Trophoblast cell (in vitro differentiated cells and primary cell): ENCODE results near the gene VWA8.

Source experiments
- DNase-seq, 2 donors: peaks; one replicate each; pipeline ENCODE4 v3.0.0-alpha.2; 2016
- H2AFZ ChIP-seq: 2 replicates; pipeline ENCODE4 v1.6.1; 2013; ENCODE audit warnings: low read length, moderate library complexity, mild to moderate bottlenecking; ENCODE audit not compliant: insufficient read depth, poor library complexity
- H2AK5ac ChIP-seq: 2 replicates; pipeline ENCODE4 v1.6.1; 2013; ENCODE audit warnings: mild to moderate bottlenecking, low read length
- H2BK120ac ChIP-seq: 2 replicates; pipeline ENCODE4 v1.6.1; 2013; ENCODE audit warnings: low read length, mild to moderate bottlenecking, moderate library complexity; ENCODE audit not compliant: insufficient read depth, poor library complexity
- H2BK12ac ChIP-seq: 2 replicates; pipeline ENCODE4 v1.6.1; 2013; ENCODE audit warnings: mild to moderate bottlenecking, low read length, moderate library complexity
- H2BK5ac ChIP-seq: 2 replicates; pipeline ENCODE4 v1.6.1; 2013; ENCODE audit warnings: low read length, low read depth, moderate library complexity, mild to moderate bottlenecking; ENCODE audit not compliant: poor library complexity
- H3K14ac ChIP-seq: 2 replicates; pipeline ENCODE4 v1.6.1; 2013; ENCODE audit warnings: mild to moderate bottlenecking, low read length
- H3K18ac ChIP-seq: 2 replicates; pipeline ENCODE4 v1.6.1; 2013; ENCODE audit warnings: mild to moderate bottlenecking, low read length
- H3K23ac ChIP-seq: 2 replicates; pipeline ENCODE4 v1.6.1; 2013; ENCODE audit warnings: low read length
- H3K27ac ChIP-seq: 2 replicates; pipeline ENCODE4 v1.5.1; 2013; ENCODE audit warnings: low read depth, mild to moderate bottlenecking, inconsistent platforms, low read length, moderate library complexity
- H3K27me3 ChIP-seq: 2 replicates; pipeline ENCODE4 v1.6.1; 2013; ENCODE audit warnings: inconsistent platforms, mild to moderate bottlenecking, low read length, moderate library complexity; ENCODE audit not compliant: insufficient read depth
- H3K36me3 ChIP-seq, 2 experiments: 1 replicate in 1 of 2; 2 replicates in 1 of 2; pipeline ENCODE4 v1.6.1; 2013; ENCODE audit warnings: low read length in 2 of 2, mild to moderate bottlenecking in 2 of 2, moderate library complexity in 1 of 2; ENCODE audit not compliant: insufficient read depth in 2 of 2, control insufficient read depth in 1 of 2
- H3K4ac ChIP-seq: 2 replicates; pipeline ENCODE4 v1.6.1; 2013; ENCODE audit warnings: low read depth, mild to moderate bottlenecking, low read length, moderate library complexity
- H3K4me1 ChIP-seq, 2 experiments: 1 replicate in 1 of 2; 2 replicates in 1 of 2; pipeline ENCODE4 v1.6.1; 2013; ENCODE audit warnings: low read length in 2 of 2, mild to moderate bottlenecking in 2 of 2, moderate library complexity in 1 of 2; ENCODE audit not compliant: insufficient read depth in 2 of 2, control insufficient read depth in 1 of 2
- H3K4me2 ChIP-seq: 2 replicates; pipeline ENCODE4 v1.6.1; 2013; ENCODE audit warnings: inconsistent platforms, mild to moderate bottlenecking, low read length, moderate library complexity
- H3K4me3 ChIP-seq: 2 replicates; pipeline ENCODE4 v1.5.1; 2013; ENCODE audit warnings: mild to moderate bottlenecking, low read depth, low read length, inconsistent platforms
- H3K79me1 ChIP-seq: one replicate; pipeline ENCODE4 v1.6.1; 2013; ENCODE audit warnings: low read length
- H3K79me2 ChIP-seq: 2 replicates; pipeline ENCODE4 v1.6.1; 2013; ENCODE audit warnings: low read length, mild to moderate bottlenecking; ENCODE audit not compliant: control insufficient read depth, insufficient read depth, poor library complexity
- H3K9ac ChIP-seq: 2 replicates; pipeline ENCODE4 v1.6.1; 2013; ENCODE audit warnings: mild to moderate bottlenecking, low read length
- H3K9me3 ChIP-seq: 2 replicates; pipeline ENCODE4 v1.6.1; 2013; ENCODE audit warnings: low read depth, mild to moderate bottlenecking, control low read depth, inconsistent platforms, low read length; ENCODE audit not compliant: insufficient read depth
- H4K12ac ChIP-seq: 2 replicates; pipeline ENCODE4 v1.6.1; 2013; ENCODE audit warnings: low read depth, mild to moderate bottlenecking, low read length, moderate library complexity
- H4K8ac ChIP-seq: 2 replicates; pipeline ENCODE4 v1.6.1; 2013; ENCODE audit warnings: low read depth, mild to moderate bottlenecking, low read length, moderate library complexity
- H4K91ac ChIP-seq: one replicate; pipeline ENCODE4 v1.6.1; 2013; ENCODE audit warnings: low read depth, mild to moderate bottlenecking, low read length, moderate library complexity
- WGBS: extraction: QIAGEN DNeasy Blood & Tissue Kit; methylation state at CpG from one replicate; pipeline ENCODE4 v1.1.7; 2013; ENCODE audit warnings: missing lambda C conversion rate; ENCODE audit not compliant: insufficient read length, insufficient coverage; ENCODE audit errors: extremely low coverage; 5-methylcytosine and 5-hydroxymethylcytosine counted together

Gene VWA8

GRCh38 chr13:41788552-41788951, 172.4 kb downstream of the VWA8 start:
- Histone ChIP-seq H3K27me3 (no peaks in the 10 kb centered on the region), H3K79me1 (no peaks in the 10 kb centered on the region), H3K4ac (no peak overlapping the region), H3K4me2 (no peak overlapping the region), H4K12ac (no peak overlapping the region), H3K79me2 (no peaks in the 10 kb centered on the region), H3K23ac (no peak overlapping the region), H4K8ac (no peak overlapping the region), H3K14ac (no peak overlapping the region), H2AFZ (no peak overlapping the region), H3K4me3 (no peak overlapping the region), H3K9me3 (no peaks in the 10 kb centered on the region), H3K4me1 (peaks cover 0 to 3% of the 10 kb centered on the region in 2 experiments), H2AK5ac (no peak overlapping the region), H4K91ac (no peak overlapping the region), H3K36me3 (no peaks in the 10 kb centered on the region), H3K27ac (no peak overlapping the region), H3K18ac (no peak overlapping the region), H2BK5ac (no peak overlapping the region), H2BK12ac (no peak overlapping the region), H3K9ac (no peak overlapping the region), H2BK120ac (no peak overlapping the region)
- peak in 1 of 2 donors; percentile 12 for DNase-seq
- whole genome bisulfite sequencing: no CpG with 5 or more reads among the region's 4 CpGs

- Histone ChIP-seq H4K12ac (no peak overlapping the region), H2AFZ (no peak overlapping the region), H3K79me2 (no peaks in the 10 kb centered on the region), H3K9me3 (no peaks in the 10 kb centered on the region), H3K36me3 (no peaks in the 10 kb centered on the region), H2BK120ac (no peak overlapping the region), H3K14ac (no peak overlapping the region), H3K79me1 (no peaks in the 10 kb centered on the region), H3K23ac (no peak overlapping the region), H4K91ac (no peak overlapping the region), H3K18ac (no peak overlapping the region), H3K9ac (no peak overlapping the region), H2BK5ac (no peak overlapping the region), H2AK5ac (no peak overlapping the region), H4K8ac (no peak overlapping the region), H3K27me3 (no peaks in the 10 kb centered on the region), H3K4me3 (no peak overlapping the region), H2BK12ac (no peak overlapping the region), H3K4me2 (no peak overlapping the region), H3K27ac (no peak overlapping the region), H3K4me1 (peaks cover 0 to 3% of the 10 kb centered on the region in 2 experiments), H3K4ac (no peak overlapping the region)
- WGBS: 83% methylated on average over 1 of the region's 6 CpGs
- no peak for DNase-seq
Observed at GRCh38 chr13:41785402-41786172, 175.3 kb downstream of the VWA8 start.

- Histone ChIP-seq H3K18ac (no peak overlapping the region), H2BK5ac (no peak overlapping the region), H2BK12ac (no peak overlapping the region), H3K4ac (no peak overlapping the region), H3K36me3 (no peaks in the 10 kb centered on the region), H2BK120ac (no peak overlapping the region), H2AK5ac (no peak overlapping the region), H3K4me3 (no peak overlapping the region), H4K91ac (no peak overlapping the region), H3K79me1 (no peaks in the 10 kb centered on the region), H4K12ac (no peak overlapping the region), H4K8ac (no peak overlapping the region), H3K4me1 (no peaks in the 10 kb centered on the region), H3K79me2 (no peaks in the 10 kb centered on the region), H3K27me3 (no peaks in the 10 kb centered on the region), H3K23ac (no peak overlapping the region), H3K4me2 (no peak overlapping the region), H2AFZ (no peak overlapping the region), H3K9ac (no peak overlapping the region), H3K9me3 (no peaks in the 10 kb centered on the region), H3K14ac (no peak overlapping the region), H3K27ac (no peak overlapping the region)
- peak; percentile 36 to 66 for DNase-seq
- no CpG with 5 or more reads among the region's 1 CpG for WGBS
Observed at GRCh38 chr13:41782086-41782485, 178.8 kb downstream of the VWA8 start.

GRCh38 chr13:41780715-41781706, 179.9 kb downstream of the VWA8 start:
- Histone ChIP-seq H3K27me3 (no peaks in the 10 kb centered on the region), H3K79me1 (no peaks in the 10 kb centered on the region), H3K79me2 (no peaks in the 10 kb centered on the region), H3K27ac (no peak overlapping the region), H2BK12ac (no peak overlapping the region), H3K4me3 (no peak overlapping the region), H3K4me1 (no peaks in the 10 kb centered on the region), H2BK120ac (no peak overlapping the region), H4K8ac (no peak overlapping the region), H2BK5ac (no peak overlapping the region), H4K12ac (no peak overlapping the region), H3K23ac (no peak overlapping the region), H4K91ac (no peak overlapping the region), H2AFZ (no peak overlapping the region), H3K18ac (no peak overlapping the region), H3K9ac (no peak overlapping the region), H3K4me2 (no peak overlapping the region), H3K36me3 (no peaks in the 10 kb centered on the region), H3K14ac (no peak overlapping the region), H2AK5ac (no peak overlapping the region), H3K9me3 (no peaks in the 10 kb centered on the region), H3K4ac (no peak overlapping the region)
- DNase-seq: peak in 1 of 2 donors; percentile 54
- no CpG with 5 or more reads among the region's 5 CpGs for WGBS
